ENCODE results near the gene ELFN1. TPM values are rescaled to one million over a fixed set of nuclear protein-coding genes. Genes with fewer than 3 reads are reported as not detected.

Gene ELFN1
- total RNA-seq, 1 donor from 2014 or later = 1.6 TPM

DNA sequence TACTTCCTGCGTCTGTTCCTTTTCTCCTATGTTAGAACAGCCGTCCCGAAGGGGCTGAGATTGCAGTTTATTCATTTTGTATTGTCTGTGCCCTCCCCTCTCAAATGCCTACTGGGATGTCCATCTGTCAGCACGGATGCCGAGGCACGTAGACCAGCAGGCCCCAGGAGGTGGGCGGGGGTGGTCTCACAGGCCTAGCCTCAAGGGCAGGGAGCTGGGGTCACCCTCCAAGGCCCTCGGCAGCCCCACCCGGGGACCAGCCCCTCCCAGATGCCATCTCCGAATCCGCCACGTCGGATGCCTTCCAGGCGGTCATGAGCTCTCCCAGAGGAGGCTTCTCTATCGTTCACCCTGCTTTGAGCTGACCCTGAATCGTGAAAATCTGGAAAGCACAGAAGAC lies 59.7 kb downstream of the ELFN1 start:
- Histone ChIP-seq H3K9me3 (ENCODE audit: control insufficient read depth in 3 of 3, low read length in 3 of 3) (peaks cover 2 to 8% (median 4%) of the 10 kb centered on the region in 3 donors), H3K9ac (ENCODE audit: low read depth in 1 of 3, low read length in 3 of 3) (no peak overlapping the region), H3K4me3 (ENCODE audit: low read length in 3 of 3) (no peak overlapping the region), H3K27me3 (ENCODE audit: control insufficient read depth in 3 of 3, insufficient read depth in 3 of 3, low read length in 3 of 3) (peaks cover 1 to 4% (median 3%) of the 10 kb centered on the region in 3 donors), H3K27ac (ENCODE audit: low read depth, low read length) (no peak overlapping the region), H3K36me3 (ENCODE audit: control insufficient read depth in 3 of 3, insufficient read depth in 3 of 3, low read length in 3 of 3) (no peaks in the 10 kb centered on the region), H3K4me1 (ENCODE audit: control insufficient read depth in 3 of 3, insufficient read depth in 3 of 3, low read length in 3 of 3) (peaks cover 21 to 32% (median 29%) of the 10 kb centered on the region in 3 donors)

GRCh38 chr7:1732072-1732471 lies 62.0 kb downstream of the ELFN1 start:
- H3K36me3 ChIP-seq (ENCODE audit: control insufficient read depth in 3 of 3, insufficient read depth in 3 of 3, low read length in 3 of 3) = no peaks in the 10 kb centered on the region
- no peak overlapping the region for H3K27ac ChIP-seq (ENCODE audit: low read depth, low read length)
- peaks cover 8 to 16% (median 12%) of the 10 kb centered on the region in 3 donors for H3K4me1 ChIP-seq (ENCODE audit: control insufficient read depth in 3 of 3, insufficient read depth in 3 of 3, low read length in 3 of 3)
- peaks cover 6 to 23% (median 7%) of the 10 kb centered on the region in 3 donors for H3K27me3 ChIP-seq (ENCODE audit: control insufficient read depth in 3 of 3, insufficient read depth in 3 of 3, low read length in 3 of 3)
- no peak overlapping the region for H3K9ac ChIP-seq (ENCODE audit: low read depth in 1 of 3, low read length in 3 of 3)
- H3K9me3 ChIP-seq (ENCODE audit: control insufficient read depth in 3 of 3, low read length in 3 of 3) = peaks cover 2 to 8% (median 4%) of the 10 kb centered on the region in 3 donors
- H3K4me3 ChIP-seq (ENCODE audit: low read length in 3 of 3) = no peak overlapping the region

- no peak overlapping the region for H3K27ac ChIP-seq (ENCODE audit: low read depth, low read length)
- peaks cover 8 to 16% (median 12%) of the 10 kb centered on the region in 3 donors for H3K4me1 ChIP-seq (ENCODE audit: control insufficient read depth in 3 of 3, insufficient read depth in 3 of 3, low read length in 3 of 3)
- H3K27me3 ChIP-seq (ENCODE audit: control insufficient read depth in 3 of 3, insufficient read depth in 3 of 3, low read length in 3 of 3) = peaks cover 6 to 28% (median 7%) of the 10 kb centered on the region in 3 donors
Measured at GRCh38 chr7:1732645-1733044, 62.6 kb downstream of the ELFN1 start.

DNA sequence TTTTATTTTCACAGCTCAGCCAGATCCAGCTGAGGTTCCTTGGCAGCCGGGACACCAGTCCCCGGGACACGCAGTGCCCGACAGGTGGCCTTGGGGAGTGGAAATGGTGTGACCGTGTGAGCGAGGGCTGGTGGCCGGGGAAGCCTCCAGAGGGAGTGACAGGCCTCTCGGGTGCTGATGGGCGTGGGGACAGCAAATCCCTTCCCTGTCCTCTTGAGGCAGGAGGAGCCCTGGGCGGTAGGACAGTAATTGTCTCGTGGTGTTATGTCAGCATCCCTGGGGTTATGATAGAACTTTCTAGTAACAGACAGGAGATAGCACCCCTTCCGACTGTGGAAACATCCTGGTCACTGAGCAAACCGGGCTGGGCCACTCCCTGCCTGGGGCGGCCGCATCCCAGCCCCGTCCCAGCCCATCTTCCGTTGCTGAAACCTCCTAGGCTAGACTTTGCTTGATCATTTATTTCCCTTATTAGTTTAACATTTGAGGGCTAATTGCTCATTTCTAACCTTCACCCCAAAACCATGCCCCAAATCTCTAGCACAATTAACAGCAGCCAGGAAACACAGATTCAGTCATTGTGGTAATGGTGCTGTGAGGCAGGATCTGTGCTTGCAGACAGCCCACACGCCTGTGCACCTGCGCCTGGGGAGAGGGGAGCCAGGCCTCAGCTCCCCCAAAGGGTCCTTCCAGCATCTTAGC lies 63.3 kb downstream of the ELFN1 start:
- H3K9ac ChIP-seq (ENCODE audit: low read depth in 1 of 3, low read length in 3 of 3) = peak overlapping the region in 1 of 3 donors; percentile 16
- peaks cover 6 to 33% (median 7%) of the 10 kb centered on the region in 3 donors for H3K27me3 ChIP-seq (ENCODE audit: control insufficient read depth in 3 of 3, insufficient read depth in 3 of 3, low read length in 3 of 3)
- no peak overlapping the region for H3K27ac ChIP-seq (ENCODE audit: low read depth, low read length)
- H3K9me3 ChIP-seq (ENCODE audit: control insufficient read depth in 3 of 3, low read length in 3 of 3) = peaks cover 2 to 8% (median 4%) of the 10 kb centered on the region in 3 donors
- H3K4me1 ChIP-seq (ENCODE audit: control insufficient read depth in 3 of 3, insufficient read depth in 3 of 3, low read length in 3 of 3) = peaks cover 8 to 16% (median 12%) of the 10 kb centered on the region in 3 donors
- no peak overlapping the region for H3K4me3 ChIP-seq (ENCODE audit: low read length in 3 of 3)
- no peaks in the 10 kb centered on the region for H3K36me3 ChIP-seq (ENCODE audit: control insufficient read depth in 3 of 3, insufficient read depth in 3 of 3, low read length in 3 of 3)

More at GRCh38 chr7:1732645-1733044, 62.6 kb downstream of the ELFN1 start:
- Histone ChIP-seq H3K9ac (ENCODE audit: low read depth in 1 of 3, low read length in 3 of 3) (no peak overlapping the region), H3K4me3 (ENCODE audit: low read length in 3 of 3) (no peak overlapping the region), H3K36me3 (ENCODE audit: control insufficient read depth in 3 of 3, insufficient read depth in 3 of 3, low read length in 3 of 3) (no peaks in the 10 kb centered on the region), H3K9me3 (ENCODE audit: control insufficient read depth in 3 of 3, low read length in 3 of 3) (peaks cover 2 to 8% (median 4%) of the 10 kb centered on the region in 3 donors)

DNA sequence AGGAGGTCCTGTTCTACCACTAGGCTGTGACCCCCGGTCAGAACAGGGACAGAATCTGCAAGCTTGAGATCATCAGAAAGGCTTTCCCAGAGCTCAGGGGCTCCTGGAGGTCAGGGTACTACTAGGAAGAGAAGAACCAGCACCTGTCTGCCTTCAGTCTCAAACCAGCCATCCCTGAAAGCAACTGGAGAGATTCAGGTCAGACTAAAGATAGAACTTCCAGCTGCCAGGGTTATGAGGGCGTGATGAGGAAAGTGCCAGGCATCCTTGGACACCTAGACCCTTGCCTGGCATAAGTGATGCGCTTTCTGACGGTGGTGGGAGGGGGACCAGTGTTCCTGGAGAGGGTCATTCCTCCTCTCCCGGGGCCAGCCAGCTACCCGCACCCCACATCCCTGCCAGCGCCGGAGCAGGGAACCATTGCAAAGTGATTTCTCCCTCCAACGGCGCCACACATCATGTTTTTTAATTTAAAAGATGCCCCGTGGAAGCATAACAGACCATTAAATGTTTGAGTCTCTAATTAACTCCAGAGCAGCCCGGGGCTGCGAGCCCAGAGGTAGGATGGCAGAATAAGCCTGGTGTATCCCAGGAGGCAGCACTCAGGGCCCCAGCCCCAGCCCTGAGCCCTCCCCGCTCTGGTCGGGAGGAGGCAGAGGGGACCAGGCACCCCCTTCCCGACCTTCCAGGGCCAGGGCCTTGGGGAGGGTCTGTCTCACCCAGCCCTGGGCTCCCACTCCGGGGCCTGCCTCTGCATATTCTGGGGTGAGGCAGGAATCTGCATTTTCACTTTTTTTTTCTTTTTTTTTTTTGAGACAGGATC lies 64.0 kb downstream of the ELFN1 start:
- Histone ChIP-seq H3K4me3 (ENCODE audit: low read length in 3 of 3) (no peak overlapping the region), H3K9me3 (ENCODE audit: control insufficient read depth in 3 of 3, low read length in 3 of 3) (peaks cover 2 to 4% (median 4%) of the 10 kb centered on the region in 3 donors), H3K9ac (ENCODE audit: low read depth in 1 of 3, low read length in 3 of 3) (peak overlapping the region in 1 of 3 donors; percentile 16), H3K4me1 (ENCODE audit: control insufficient read depth in 3 of 3, insufficient read depth in 3 of 3, low read length in 3 of 3) (peaks cover 8 to 16% (median 12%) of the 10 kb centered on the region in 3 donors), H3K36me3 (ENCODE audit: control insufficient read depth in 3 of 3, insufficient read depth in 3 of 3, low read length in 3 of 3) (no peaks in the 10 kb centered on the region), H3K27ac (ENCODE audit: low read depth, low read length) (no peak overlapping the region), H3K27me3 (ENCODE audit: control insufficient read depth in 3 of 3, insufficient read depth in 3 of 3, low read length in 3 of 3) (peaks cover 7 to 38% (median 11%) of the 10 kb centered on the region in 3 donors)

DNA sequence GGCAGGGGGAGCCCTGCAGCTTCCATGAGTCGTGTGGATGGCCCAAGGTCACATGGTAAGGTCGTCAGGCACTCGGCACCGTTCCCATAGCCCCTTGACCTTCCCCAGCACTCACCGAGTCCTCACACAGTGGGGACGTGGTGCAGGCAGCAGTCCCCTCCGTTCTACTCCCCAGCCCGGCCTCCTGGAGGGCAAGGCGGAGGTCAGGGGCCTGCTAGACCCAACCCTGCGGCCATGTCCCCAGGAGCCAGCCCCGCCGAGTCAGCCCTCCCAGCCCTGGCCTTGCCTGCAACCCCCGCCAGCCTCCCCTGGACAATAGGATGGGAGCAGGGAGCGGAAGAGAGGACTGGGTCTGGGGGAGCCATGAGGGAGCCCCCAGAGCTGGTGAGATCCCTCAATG lies 65.2 kb downstream of the ELFN1 start:
- H3K4me1 ChIP-seq (ENCODE audit: control insufficient read depth in 3 of 3, insufficient read depth in 3 of 3, low read length in 3 of 3) = peaks cover 8 to 16% (median 12%) of the 10 kb centered on the region in 3 donors
- no peak overlapping the region for H3K27ac ChIP-seq (ENCODE audit: low read depth, low read length)
- H3K9ac ChIP-seq (ENCODE audit: low read depth in 1 of 3, low read length in 3 of 3) = no peak overlapping the region
- no peak overlapping the region for H3K4me3 ChIP-seq (ENCODE audit: low read length in 3 of 3)
- H3K9me3 ChIP-seq (ENCODE audit: control insufficient read depth in 3 of 3, low read length in 3 of 3) = peaks cover 0 to 2% (median under 1%) of the 10 kb centered on the region in 3 donors
- H3K27me3 ChIP-seq (ENCODE audit: control insufficient read depth in 3 of 3, insufficient read depth in 3 of 3, low read length in 3 of 3) = peaks cover 7 to 45% (median 18%) of the 10 kb centered on the region in 3 donors
- H3K36me3 ChIP-seq (ENCODE audit: control insufficient read depth in 3 of 3, insufficient read depth in 3 of 3, low read length in 3 of 3) = no peaks in the 10 kb centered on the region

- peaks cover 8 to 16% (median 12%) of the 10 kb centered on the region in 3 donors for H3K4me1 ChIP-seq (ENCODE audit: control insufficient read depth in 3 of 3, insufficient read depth in 3 of 3, low read length in 3 of 3)
- H3K36me3 ChIP-seq (ENCODE audit: control insufficient read depth in 3 of 3, insufficient read depth in 3 of 3, low read length in 3 of 3) = no peaks in the 10 kb centered on the region
- peaks cover 7 to 47% (median 18%) of the 10 kb centered on the region in 3 donors for H3K27me3 ChIP-seq (ENCODE audit: control insufficient read depth in 3 of 3, insufficient read depth in 3 of 3, low read length in 3 of 3)
- no peak overlapping the region for H3K27ac ChIP-seq (ENCODE audit: low read depth, low read length)
- no peak overlapping the region for H3K9ac ChIP-seq (ENCODE audit: low read depth in 1 of 3, low read length in 3 of 3)
- H3K9me3 ChIP-seq (ENCODE audit: control insufficient read depth in 3 of 3, low read length in 3 of 3) = no peaks in the 10 kb centered on the region
- no peak overlapping the region for H3K4me3 ChIP-seq (ENCODE audit: low read length in 3 of 3)
Measured at GRCh38 chr7:1735806-1736483, 65.9 kb downstream of the ELFN1 start.

DNA sequence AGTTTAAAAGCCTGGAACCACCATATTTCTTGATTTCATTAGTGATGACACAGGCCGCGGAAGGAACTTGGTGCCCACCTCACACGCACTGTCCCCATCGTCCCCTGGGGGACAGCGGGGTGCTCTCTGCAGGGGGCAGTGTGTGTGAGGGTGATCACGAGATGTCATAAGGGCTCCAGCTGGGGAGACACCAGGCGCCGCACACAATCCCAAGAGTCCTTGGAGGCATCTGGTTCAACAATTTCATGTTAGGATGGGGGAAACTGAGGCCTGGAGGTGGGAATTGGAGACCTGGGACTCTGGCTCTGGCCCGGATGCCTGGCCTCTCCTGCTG lies 66.4 kb downstream of the ELFN1 start:
- Histone ChIP-seq H3K4me3 (ENCODE audit: low read length in 3 of 3) (no peak overlapping the region), H3K27me3 (ENCODE audit: control insufficient read depth in 3 of 3, insufficient read depth in 3 of 3, low read length in 3 of 3) (peaks cover 7 to 47% (median 22%) of the 10 kb centered on the region in 3 donors), H3K36me3 (ENCODE audit: control insufficient read depth in 3 of 3, insufficient read depth in 3 of 3, low read length in 3 of 3) (no peaks in the 10 kb centered on the region)

DNA sequence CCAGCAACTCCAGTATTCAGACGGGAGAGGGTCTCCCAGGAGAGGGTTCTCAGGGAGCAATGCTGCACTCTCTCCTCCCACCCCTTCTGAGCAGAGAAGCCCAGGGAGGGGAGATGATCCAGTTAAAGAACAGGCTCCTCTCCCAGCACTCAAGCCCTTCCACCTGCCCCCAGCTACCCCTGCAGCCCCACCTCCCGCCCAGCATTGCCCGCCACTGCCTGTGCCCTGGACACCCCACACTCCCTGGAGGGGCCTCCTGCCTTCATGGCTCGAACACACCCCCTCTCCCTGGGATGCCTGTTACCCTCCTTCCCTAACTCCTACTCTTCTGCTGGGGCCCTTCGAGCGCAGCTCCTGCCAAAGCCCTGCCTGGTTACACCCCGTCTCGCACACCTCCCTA lies 66.8 kb downstream of the ELFN1 start:
- H3K9me3 ChIP-seq (ENCODE audit: control insufficient read depth in 3 of 3, low read length in 3 of 3) = no peaks in the 10 kb centered on the region
- H3K9ac ChIP-seq (ENCODE audit: low read depth in 1 of 3, low read length in 3 of 3) = no peak overlapping the region
- no peaks in the 10 kb centered on the region for H3K36me3 ChIP-seq (ENCODE audit: control insufficient read depth in 3 of 3, insufficient read depth in 3 of 3, low read length in 3 of 3)
- no peak overlapping the region for H3K4me3 ChIP-seq (ENCODE audit: low read length in 3 of 3)
- peaks cover 8 to 20% (median 17%) of the 10 kb centered on the region in 3 donors for H3K4me1 ChIP-seq (ENCODE audit: control insufficient read depth in 3 of 3, insufficient read depth in 3 of 3, low read length in 3 of 3)
- H3K27me3 ChIP-seq (ENCODE audit: control insufficient read depth in 3 of 3, insufficient read depth in 3 of 3, low read length in 3 of 3) = peaks cover 7 to 47% (median 26%) of the 10 kb centered on the region in 3 donors
- H3K27ac ChIP-seq (ENCODE audit: low read depth, low read length) = no peak overlapping the region

More for the DNA sequence above, 66.4 kb downstream of the ELFN1 start:
- Histone ChIP-seq H3K9me3 (ENCODE audit: control insufficient read depth in 3 of 3, low read length in 3 of 3) (no peaks in the 10 kb centered on the region), H3K4me1 (ENCODE audit: control insufficient read depth in 3 of 3, insufficient read depth in 3 of 3, low read length in 3 of 3) (peaks cover 8 to 16% (median 13%) of the 10 kb centered on the region in 3 donors), H3K9ac (ENCODE audit: low read depth in 1 of 3, low read length in 3 of 3) (no peak overlapping the region), H3K27ac (ENCODE audit: low read depth, low read length) (no peak overlapping the region)

Measured in skeletal muscle tissue (tissue), 4 donors.